Right lung (tissue), 5 donors: ENCODE results near the gene NFKBIE. TPM values are rescaled to one million over a fixed set of nuclear protein-coding genes. Genes with fewer than 3 reads are reported as not detected.

ENCODE experiments used
- DNase-seq, 2 donors: peaks; one replicate each; pipeline ENCODE4 v3.0.0-alpha.2; 2013
- polyA plus RNA-seq, 5 donors: library from polyadenylated mRNA; unstranded; fragments of 120-200 nt; gene quantifications; one replicate each; pipeline versions ENCODE4 v1.2.1 to v1.2.3, GENCODE V29; 2013; ENCODE audit warnings: inconsistent platforms in 1 of 5, low replicate concordance in 1 of 5; ENCODE audit not compliant: insufficient read length in 5 of 5, insufficient read depth in 1 of 5

NFKBIE gene
- polyA plus RNA-seq, 5 donors: 7.2 to 10.1 (median 8.5) TPM

DNA sequence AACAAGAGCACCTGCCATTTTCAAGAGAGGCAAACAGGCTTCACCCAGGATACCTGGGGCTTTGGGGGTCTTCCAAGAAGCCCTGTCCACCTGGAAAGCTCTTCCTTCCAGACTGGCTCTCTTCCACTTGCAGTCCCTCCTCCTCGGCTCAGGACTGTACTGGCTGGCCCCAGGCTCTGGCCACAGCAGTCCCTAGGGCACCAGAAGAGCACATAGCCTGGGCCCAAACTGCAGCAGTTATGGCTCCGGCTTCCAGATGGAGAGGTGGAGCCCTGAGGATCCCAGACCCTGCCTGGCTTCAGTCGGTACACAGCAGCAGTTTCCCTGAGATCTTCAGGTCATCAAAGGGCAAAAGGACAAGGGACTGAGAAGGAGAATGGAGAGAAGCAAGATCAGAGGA is 6.4 kb downstream of the NFKBIE start:
- DNase-seq: no peak

DNA sequence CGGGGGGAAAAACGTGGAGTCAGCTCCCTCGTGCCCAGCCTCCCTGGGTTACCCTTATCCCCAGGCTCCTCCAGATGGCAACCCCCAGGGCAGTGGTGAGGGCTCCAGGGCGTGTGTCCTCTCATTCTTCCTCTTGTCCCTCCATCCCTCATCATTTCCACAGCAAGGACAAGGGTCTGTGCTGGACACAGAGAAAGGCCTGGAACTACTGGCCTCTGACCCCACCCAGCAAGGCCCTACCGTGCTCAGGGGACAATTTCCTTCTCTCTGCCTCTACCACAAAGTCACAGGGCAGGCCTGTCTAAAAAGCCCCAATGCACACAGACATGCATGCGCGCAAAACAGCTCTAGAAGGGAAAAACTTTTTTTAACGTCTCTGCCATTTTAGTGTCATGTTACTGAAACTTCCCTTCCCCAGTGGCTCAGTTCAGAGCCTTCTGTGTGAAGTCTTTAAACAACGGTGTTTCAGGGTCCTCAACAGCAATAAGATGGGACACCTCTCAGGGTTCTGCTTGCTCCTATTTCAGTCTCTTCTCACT is 7.0 kb downstream of the NFKBIE start:
- DNase-seq: no peak

DNA sequence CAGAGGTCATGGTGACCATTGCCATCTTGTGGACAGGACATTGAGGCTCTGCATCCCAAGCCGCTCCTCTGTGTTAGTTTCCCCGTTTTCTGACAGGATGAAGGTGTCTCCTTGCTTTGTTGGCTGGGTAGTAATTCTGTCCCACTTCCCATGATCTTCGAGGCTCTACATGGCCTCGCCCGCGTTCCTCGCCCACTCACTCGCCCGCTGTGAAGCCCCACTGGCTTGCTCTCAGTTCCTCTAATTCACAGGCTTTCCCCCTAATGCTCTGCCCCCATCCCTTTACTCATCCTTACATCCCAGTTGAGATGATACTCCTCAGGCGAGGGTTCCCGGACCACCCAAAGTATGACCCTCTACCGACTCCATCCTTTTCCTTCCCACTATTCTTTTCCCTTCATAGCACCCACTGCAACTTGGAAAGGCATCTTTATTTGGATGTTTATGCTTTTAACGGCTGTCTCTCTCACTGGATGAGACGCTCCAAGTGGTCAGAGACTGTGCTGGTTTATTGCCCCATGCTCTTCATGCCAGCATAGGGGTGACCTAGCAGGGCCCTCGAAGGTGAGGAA is 7.5 kb downstream of the NFKBIE start:
- DNase-seq: no peak

DNA sequence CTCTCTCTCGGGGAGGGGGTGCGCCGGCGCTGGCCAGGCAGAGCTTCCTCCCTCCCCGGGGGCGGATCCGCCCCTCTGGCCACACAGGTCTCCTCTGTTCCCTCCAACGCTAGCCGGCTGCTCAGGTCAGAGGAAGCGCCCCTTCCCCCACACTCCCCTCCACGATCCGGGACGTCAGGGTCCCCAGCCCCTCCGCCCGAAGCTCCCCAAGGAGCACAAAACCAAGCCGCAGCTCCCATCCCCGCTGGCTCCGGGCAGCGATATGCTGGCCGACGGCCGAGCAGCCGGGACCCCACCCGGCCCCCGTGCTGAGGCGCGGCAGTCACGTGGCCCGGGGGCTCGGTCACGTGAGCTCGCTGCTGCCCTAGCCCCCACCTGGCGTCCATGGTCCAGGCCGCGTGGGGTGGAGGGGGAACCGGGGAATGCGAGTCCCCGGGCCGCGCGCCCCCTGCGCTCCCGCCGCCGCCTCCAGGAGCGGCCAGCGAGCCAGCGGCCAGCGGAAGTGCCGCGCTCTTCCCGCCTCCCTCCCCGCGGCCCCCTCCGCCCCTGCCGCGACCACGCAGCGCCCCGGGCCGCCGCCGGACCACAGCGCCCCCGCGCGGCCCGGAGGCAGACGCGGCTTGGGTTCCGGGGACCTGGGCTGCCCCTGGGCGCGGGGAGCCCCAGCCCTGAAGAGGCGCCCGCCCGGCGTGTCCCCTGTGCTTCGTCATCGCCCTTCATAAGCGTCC is 8.2 kb downstream of the NFKBIE start, which contains the start of gene SLC35B2:
TSS of gene SLC35B2 (minus strand) at position 504 of the 728 bp plus-strand sequence. CDS start at position 386, 118 bp downstream.
- peak; percentile 79 to 84 for DNase-seq

DNA sequence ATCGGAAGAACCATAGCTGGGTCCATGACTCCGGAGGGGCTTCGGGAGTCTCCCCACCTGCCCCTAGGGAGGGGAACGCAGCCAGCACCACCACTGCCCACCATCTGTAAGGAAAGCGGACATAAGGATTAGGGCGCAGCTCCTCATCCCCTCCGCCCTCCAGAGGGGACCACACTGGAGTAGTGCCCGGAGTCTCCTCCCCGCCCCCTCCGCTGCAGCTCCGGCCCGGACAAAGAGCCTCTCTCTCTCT is 8.7 kb downstream of the NFKBIE start:
- no peak for DNase-seq

DNA sequence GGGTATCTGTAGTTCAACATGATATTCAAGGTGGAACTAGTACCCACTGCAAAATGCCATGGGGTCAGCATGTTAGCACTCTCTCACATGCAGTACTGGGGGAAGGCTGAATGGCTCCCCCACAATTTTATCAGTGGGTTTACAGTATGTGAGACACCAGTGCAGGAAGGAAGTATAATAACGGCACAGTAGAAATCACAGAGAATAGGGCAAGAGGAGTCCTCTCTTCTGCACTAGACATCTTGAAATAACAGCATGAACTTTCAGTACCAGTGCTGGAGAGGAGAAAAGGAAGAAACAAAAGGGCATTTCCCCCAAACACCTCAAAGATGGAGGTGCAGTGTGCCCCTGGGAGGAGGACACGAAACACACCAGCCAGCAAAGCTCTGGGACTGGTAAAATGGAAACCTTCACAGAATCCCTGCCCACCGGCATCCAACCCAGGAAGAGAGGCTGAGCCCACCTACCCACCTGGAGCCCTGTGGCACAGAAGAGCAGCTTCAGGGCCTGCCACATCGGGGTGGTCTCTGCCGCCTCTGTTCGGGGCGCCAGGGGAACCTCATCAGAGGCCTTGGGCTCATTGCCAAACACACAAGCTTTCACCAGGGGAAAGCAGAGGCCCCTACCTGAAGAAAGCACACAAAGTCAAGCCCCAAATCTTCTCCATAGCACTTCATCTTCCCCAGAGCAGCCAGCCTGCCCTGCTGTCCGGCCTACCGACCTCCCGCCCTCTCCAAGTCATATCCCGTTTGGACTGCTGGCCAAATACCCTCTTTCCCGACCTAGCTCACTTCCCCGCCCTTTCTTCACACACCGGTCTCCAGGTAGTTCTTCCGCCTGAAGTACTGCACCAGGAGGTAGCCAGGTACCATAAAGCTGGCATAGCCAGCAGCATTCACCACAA is 9.2 kb downstream of the NFKBIE start:
- no peak for DNase-seq

DNA sequence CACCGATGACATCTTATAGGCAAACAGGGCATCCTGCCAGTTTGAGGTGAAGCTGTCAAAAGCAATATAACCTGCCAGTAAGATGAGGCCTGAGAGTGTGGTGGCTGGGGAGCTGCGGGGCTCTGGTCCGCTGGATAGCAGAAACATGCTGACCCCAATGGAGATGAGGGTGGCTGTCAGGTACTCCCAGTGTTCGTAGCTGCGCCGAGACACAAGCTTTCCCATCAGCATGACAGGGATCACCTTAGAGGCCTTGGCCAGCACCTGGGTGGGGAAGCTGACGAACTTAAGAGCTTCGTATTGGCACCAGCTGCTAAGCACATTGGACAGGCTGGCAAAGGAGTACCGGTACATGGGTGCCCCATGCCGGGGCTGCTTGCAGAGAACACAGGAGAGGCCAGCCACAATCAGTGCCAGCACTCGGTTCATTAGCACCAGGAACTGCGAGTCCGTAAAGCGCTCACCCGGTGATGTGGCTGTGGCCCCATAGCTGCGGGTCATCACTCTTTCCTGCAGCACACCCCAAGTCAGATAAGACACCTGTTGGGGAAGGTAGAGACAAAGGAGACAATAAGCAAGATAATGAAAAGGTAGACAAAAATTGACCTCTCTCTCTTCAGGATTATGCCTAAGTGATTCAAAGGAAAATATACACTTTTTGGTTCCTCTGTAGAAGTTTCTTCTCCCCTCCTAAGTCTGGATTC is 10.1 kb downstream of the NFKBIE start:
- DNase-seq: no peak

DNA sequence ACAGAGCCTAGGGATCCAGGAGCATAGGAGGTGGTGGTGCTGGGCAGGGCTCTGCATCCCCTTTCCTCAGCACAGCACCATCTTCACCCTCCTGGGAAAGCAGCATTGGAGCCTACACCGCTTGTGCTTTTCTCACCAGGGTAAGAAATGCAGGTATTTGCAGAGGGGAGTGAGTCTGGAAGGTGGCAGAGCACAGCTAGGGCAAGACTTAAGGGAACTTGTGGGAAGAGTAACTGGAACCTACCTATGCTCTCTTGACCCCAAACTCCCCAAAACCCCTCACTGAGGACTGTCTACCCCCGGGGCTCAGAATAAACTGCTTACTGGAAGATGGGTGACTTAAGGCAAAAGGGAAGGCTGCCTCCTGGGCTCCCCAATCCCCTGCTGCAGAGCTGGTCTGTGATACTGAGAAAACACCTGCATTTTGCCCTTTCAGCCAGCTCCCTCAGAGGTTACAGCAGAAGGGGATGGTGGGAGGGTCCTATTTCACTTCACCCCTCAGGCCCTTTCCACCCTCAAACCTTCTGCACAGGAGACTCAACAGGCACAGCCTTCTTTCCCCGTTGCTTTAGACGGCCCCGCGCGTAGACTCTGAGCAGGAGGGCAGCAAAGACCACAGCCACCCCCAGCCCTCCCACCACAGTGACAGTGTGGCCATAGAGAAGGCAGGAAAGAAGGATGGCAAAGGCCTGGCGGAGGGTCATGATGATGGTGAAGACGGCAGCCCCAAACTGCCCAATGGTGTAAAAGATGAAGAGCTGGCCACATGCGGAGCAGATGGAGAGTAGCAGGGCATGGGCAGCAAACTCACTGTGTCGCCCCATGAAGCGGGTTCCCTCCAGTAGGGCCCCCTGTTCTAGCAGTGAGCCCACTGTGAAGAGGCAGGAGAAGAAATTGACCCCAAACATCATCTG is 10.9 kb downstream of the NFKBIE start:
- DNase-seq: no peak

DNA sequence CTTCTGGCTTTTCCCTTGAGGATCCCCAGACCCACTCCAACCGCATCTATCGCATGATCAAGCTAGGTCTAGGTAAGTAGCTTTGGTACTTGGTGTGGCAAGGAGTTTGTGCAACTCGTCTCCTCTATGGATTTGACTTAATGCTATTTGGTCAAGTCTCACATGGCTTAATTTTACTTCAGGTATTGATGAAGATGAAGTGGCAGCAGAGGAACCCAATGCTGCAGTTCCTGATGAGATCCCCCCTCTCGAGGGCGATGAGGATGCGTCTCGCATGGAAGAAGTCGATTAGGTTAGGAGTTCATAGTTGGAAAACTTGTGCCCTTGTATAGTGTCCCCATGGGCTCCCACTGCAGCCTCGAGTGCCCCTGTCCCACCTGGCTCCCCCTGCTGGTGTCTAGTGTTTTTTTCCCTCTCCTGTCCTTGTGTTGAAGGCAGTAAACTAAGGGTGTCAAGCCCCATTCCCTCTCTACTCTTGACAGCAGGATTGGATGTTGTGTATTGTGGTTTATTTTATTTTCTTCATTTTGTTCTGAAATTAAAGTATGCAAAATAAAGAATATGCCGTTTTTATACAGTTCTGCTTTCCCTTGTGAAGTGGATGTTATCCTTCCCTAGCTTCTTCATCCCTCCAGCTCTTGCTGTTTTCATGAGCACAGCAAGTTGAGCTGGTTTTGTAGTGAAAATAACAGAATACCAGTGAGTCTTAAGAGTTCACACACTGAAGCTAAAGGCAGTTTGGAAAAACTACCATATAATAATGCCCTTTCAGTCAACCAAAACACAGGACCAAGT is 11.8 kb downstream of the NFKBIE start:
- DNase-seq: no peak

DNA sequence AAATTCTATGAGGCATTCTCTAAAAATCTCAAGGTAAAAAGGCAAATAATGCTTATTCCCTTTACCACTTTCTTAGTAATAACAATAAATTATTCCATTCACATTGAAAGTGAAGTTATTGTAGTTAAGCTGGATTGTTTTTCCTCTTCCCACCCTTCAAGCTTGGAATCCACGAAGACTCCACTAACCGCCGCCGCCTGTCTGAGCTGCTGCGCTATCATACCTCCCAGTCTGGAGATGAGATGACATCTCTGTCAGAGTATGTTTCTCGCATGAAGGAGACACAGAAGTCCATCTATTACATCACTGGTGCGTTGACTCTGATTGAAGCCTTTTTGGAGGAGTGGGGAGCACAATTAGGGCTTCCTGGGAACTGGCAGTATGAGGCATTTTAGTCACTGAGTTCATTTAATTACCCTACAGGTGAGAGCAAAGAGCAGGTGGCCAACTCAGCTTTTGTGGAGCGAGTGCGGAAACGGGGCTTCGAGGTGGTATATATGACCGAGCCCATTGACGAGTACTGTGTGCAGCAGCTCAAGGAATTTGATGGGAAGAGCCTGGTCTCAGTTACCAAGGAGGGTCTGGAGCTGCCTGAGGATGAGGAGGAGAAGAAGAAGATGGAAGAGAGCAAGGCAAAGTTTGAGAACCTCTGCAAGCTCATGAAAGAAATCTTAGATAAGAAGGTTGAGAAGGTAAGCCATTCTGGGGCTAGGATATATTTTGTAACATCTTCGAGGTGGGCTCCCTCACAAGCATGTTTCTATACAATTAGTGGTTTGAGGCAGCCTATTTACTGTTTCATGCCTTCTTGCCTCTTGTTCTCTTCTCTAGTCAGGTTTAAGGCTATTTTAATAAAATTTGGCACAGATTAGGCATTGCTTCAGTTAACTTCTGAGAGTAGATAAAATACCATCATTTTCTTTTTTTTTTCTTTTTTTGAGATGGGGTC is 13.5 kb downstream of the NFKBIE start:
- no peak for DNase-seq

DNA sequence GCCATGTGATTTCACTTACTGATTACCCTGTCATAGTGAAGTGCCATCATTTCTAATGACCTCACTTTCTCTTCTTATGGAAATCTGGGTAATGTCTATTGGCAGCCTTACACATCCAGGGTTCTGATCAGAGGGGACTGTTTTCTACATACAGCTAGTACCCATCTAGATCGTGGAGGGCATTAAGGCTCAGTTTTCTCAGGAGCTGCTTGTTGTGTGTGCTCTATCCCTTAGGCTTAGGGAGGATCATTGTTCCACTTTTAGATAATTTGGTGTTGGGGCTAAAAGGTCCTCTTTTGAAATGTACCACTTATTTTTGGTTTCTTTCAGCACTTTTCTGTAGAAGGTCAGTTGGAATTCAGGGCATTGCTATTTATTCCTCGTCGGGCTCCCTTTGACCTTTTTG is 14.6 kb downstream of the NFKBIE start:
- DNase-seq: no peak

DNA sequence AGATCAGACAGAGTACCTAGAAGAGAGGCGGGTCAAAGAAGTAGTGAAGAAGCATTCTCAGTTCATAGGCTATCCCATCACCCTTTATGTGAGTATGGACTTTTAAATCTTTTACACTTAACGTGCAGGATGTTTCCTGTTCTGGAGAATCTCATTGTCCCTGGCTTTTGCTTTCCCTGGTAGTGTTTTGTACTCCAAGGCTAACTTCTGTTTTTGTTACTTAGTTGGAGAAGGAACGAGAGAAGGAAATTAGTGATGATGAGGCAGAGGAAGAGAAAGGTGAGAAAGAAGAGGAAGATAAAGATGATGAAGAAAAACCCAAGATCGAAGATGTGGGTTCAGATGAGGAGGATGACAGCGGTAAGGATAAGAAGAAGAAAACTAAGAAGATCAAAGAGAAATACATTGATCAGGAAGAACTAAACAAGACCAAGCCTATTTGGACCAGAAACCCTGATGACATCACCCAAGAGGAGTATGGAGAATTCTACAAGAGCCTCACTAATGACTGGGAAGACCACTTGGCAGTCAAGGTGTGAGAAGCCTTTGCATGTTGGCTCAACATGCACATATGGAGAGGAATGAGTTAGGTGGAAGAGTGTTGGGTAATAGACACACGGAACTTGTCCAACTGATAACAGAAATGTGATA is 15.2 kb downstream of the NFKBIE start:
- DNase-seq: no peak

DNA sequence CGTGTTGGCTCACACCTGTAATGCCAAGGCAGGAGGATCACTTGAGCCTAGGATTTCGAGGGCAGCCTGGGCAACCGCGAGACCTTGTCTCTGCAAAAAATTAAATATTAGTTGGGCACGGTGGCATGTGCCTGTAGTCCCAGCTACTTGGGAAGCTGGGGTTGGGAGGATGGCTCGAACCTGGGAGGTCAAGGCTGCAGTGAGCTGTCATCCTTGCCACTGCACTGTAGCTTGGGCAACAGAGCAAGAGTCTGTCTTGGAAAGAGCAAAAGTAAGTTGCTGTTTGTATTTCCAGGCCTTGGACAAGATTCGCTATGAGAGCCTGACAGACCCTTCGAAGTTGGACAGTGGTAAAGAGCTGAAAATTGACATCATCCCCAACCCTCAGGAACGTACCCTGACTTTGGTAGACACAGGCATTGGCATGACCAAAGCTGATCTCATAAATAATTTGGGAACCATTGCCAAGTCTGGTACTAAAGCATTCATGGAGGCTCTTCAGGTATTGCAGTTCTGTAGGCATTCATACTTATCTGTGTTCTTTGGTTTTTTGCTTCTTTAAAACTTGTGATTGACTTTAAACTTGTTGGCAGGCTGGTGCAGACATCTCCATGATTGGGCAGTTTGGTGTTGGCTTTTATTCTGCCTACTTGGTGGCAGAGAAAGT is 16.1 kb downstream of the NFKBIE start:
- no peak for DNase-seq

DNA sequence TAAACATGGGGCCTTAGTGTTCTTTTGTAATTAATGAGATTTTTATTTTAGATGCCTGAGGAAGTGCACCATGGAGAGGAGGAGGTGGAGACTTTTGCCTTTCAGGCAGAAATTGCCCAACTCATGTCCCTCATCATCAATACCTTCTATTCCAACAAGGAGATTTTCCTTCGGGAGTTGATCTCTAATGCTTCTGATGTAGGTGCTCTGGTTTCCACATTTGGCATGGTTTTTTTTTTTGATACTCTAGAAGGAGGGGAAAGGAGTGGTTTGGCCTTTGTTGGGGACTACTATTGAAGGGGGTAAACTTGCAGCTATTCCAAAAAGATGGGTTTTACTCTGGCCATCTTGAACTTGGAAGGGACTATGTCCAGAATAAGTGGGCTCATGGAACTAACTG is 16.8 kb downstream of the NFKBIE start:
- no peak for DNase-seq

DNA sequence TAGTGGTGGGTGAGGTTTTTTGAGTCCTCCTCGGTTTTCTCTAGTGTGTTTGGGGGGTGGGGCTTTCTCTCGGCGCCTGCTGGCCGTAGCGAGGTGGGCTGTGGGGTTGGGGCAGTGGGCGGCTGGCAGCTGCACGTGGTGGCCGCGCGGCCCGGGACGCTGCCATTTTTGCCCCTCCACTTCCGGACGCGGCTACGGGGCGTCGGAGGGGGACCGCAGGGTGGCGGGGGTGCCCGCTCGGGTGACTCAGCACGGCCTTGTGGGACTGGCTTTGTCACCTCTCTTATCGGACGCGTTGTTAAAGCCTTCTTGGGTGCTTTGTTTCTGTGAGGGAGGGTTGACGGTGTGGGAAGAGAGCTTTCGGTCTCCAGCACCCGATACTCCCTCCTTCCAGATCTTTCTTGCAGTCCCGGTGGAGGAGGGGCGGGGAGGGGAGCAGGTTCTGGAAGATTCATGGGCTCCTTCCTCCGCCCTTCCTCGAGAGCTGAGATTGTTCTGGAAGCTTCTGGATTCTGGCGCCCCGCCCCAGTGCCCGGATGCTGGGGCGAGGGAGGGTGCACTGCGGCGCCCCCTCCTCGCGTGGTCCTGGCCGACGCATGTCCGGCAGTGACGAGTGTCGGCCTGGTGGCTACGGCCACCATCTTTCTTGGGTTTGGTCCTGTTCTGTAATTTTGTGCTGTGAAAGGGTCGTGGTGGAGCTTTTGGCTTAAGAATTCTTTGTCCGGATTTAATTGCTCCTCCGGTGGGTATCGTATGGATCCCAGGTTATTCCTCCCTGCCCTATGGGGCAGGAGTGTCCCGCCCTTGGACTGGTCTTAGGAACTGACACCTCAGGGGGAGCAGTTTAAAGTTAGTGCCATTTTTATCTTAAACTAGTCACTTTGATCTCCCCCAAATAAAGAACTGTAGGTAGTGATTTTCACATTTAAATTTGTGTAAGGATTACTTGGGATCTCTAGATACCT is 17.7 kb downstream of the NFKBIE start:
- DNase-seq: peak; percentile 66 to 72

DNA sequence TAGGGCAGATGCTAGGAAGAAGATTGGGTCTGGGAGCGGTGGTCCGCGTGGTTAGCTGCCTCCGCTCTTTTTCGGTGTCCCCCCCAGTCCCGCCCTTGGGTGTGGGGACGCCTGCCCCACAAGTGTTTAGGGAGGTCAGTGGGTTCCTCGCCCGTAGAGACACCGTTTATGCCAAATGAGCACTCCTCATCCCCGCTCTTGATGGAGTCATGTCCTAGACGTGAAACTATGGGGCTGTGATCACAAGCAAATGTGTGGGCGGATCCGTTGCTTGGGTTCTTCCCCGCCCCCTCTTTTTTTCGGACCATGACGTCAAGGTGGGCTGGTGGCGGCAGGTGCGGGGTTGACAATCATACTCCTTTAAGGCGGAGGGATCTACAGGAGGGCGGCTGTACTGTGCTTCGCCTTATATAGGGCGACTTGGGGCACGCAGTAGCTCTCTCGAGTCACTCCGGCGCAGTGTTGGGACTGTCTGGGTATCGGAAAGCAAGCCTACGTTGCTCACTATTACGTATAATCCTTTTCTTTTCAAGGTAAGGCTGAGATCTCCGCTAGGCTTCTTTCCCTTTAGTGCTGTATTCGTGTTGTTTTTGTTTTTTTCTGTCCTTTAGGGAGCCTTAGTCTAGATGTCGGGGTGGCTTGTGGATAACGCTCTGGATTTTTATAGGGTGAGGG is 18.6 kb downstream of the NFKBIE start, which contains the start of gene HSP90AB1:
TSS of gene HSP90AB1 (plus strand) at position 439 of the 675 bp plus-strand sequence. CDS start 1,529 bp downstream, outside the sequence.
- DNase-seq: peak; percentile 90 to 93
